HUDEP-2 (cell line): ENCODE measurements around the gene ELMO1.

ENCODE experiments used
- DNase-seq, 76 experiments: peaks; one replicate each; lab custom pipeline; 2025; ENCODE audit not compliant: unreplicated experiment in 76 of 76; lab: John Stamatoyannopoulos, UW

ELMO1 gene

GRCh38 chr7:36916116-36916515, 532.5 kb downstream of the ELMO1 start:
- DNase-seq = no peak

GRCh38 chr7:36911788-36912187, 536.9 kb downstream of the ELMO1 start:
- no peak for DNase-seq

- DNase-seq = no peak
Observed at GRCh38 chr7:36910859-36911258, 537.8 kb downstream of the ELMO1 start.

- DNase-seq = no peak
Observed at GRCh38 chr7:36910401-36910800, 538.3 kb downstream of the ELMO1 start.

- DNase-seq = no peak
Observed at GRCh38 chr7:36906956-36907635, 541.6 kb downstream of the ELMO1 start.

GRCh38 chr7:36906448-36906847, 542.2 kb downstream of the ELMO1 start:
- DNase-seq = no peak

GRCh38 chr7:36905841-36906240, 542.8 kb downstream of the ELMO1 start:
- no peak for DNase-seq

- no peak for DNase-seq
Observed at GRCh38 chr7:36904802-36905201, 543.9 kb downstream of the ELMO1 start.

GRCh38 chr7:36904101-36904500, 544.6 kb downstream of the ELMO1 start:
- no peak for DNase-seq

- DNase-seq = no peak
Observed at GRCh38 chr7:36900988-36901710, 547.5 kb downstream of the ELMO1 start.

GRCh38 chr7:36898186-36898585, 550.5 kb downstream of the ELMO1 start:
- no peak for DNase-seq

- DNase-seq = no peak
Observed at GRCh38 chr7:36896956-36897590, 551.6 kb downstream of the ELMO1 start.

- no peak for DNase-seq
Observed at GRCh38 chr7:36896418-36896817, 552.2 kb downstream of the ELMO1 start.

- no peak for DNase-seq
Observed at GRCh38 chr7:36895192-36895591, 553.5 kb downstream of the ELMO1 start.

GRCh38 chr7:36894190-36894589, 554.5 kb downstream of the ELMO1 start:
- no peak for DNase-seq

- no peak for DNase-seq
Observed at GRCh38 chr7:36889182-36889581, 559.5 kb downstream of the ELMO1 start.

GRCh38 chr7:36887969-36888368, 560.7 kb downstream of the ELMO1 start:
- no peak for DNase-seq

- DNase-seq = no peak
Observed at GRCh38 chr7:36887233-36887632, 561.4 kb downstream of the ELMO1 start.

GRCh38 chr7:36884910-36885309, 563.8 kb downstream of the ELMO1 start:
- DNase-seq = no peak

- DNase-seq = no peak
Observed at GRCh38 chr7:36884351-36884750, 564.3 kb downstream of the ELMO1 start.

- DNase-seq = no peak
Observed at GRCh38 chr7:36881233-36881874, 567.3 kb downstream of the ELMO1 start.
